Activated CD4-positive, alpha-beta T cell treated with anti-CD3 and anti-CD28 coated beads, Interleukin-2, amount 50 U/mL, for 16 hours (primary cell): ENCODE results near the gene TMEM272.

ENCODE experiments used
- DNase-seq: peaks from one replicate; pipeline ENCODE4 v3.0.0-alpha.2; 2020

Gene TMEM272, protein sequence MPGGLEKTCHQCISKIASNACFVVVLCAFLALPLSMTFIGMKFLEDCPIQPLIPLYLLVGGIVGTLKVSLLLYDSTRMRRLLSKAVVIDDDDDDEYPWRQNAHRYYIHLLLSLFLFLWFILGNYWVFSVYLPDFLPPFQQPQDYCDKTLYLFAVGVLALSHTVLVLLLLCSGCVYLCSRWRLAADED

GRCh38 chr13:51844862-51845573, at the start of gene TMEM272:
TMEM272 (minus strand) TSS chr13:51845177; CDS start chr13:51838530, 6,647 bp downstream.
- peak; percentile 53 for DNase-seq

DNA sequence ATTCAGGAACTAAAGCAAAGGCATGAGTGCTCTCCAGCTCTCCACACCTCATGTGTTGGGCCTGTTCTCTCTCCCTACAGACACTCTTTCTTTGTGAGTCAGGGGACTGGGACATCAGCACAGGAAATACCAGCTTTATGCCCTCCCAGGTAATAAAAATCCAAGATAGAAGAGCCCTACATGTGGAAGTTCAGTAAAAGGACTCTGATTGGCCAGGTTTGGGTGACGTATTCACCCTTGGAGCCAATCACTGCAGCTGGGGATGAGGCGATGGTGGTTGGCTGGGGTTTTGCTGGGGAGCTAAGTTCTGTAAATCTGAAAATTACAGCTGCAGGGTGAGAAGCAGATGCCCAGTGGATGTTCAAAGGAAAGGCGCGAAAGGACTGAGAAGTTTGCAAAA, 49.3 kb upstream of the TMEM272 start:
- DNase-seq = no peak

DNA sequence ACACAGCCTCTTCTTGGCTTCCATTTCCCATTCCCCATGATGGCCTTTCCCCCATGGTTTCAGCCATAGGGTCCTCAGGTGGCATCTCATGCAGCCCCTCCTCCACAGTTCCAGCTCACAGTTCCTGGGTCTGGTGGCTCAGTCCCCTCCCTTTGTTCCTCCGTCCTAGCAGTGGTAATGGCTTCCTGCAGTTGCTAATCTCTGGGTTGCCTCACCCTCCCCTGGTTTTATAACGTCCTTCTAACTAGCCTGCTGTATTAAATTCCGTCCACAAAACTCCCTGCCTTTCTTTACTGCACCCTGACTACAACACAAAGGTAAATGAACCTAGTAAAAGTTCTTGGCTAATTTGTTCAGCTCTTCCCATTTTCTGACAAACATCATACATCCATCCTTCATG, 47.7 kb upstream of the TMEM272 start:
- DNase-seq = no peak

- no peak for DNase-seq
These were observed 42.5 kb upstream of the TMEM272 start for GRCh38 chr13:51887468-51887867.

DNA sequence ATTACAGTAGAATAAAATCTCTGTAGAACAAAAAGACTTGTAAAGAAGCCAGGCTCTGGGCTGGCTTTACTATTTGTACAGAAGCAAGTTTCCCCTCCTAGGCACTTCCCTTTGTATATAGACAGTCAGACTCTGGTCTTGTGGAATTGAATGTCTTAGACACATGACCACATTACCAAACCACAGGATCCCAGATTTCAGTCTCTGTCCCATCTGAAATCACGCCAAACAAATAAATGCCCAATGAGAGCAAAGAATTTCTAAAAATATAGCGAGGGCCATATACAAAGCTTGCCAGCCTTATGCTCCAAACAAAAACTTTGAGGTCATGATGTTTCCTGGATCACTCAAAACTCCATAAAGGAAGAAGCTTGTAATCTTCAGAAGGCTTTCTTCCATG, 40.7 kb upstream of the TMEM272 start:
- DNase-seq = no peak

GRCh38 chr13:51883226-51883600, 38.2 kb upstream of the TMEM272 start:
- no peak for DNase-seq

DNA sequence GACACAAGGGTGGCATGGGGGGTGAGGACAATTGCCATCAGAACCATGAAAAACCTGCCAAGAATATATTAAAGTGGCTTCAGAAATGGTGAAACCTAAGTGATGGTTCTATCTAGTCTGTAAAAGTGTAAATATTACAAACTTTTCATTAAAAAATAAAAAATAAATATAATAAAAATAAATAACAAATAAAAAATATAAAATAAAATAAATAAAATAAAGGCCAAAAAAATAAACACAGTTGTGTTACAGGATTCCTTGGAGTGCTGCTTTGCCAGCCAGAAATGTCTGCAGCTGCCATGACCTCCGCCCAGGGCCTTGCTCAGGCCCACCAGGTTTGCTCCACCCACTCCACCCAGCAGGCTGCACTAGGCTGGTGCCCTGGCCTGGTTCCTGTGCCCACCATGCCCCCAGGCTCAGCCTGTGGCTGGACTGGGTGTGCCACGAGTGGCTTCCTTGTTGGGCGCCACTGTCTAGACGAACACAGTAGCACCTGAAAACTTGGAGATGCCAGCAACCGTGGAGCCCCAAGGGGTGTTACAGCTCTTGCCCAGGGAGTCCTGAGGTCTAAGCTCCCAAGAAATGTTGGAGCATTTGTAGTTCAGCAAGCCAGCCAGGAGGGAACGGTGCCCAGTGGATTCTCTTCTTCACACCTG, 37.7 kb upstream of the TMEM272 start:
- DNase-seq = no peak

DNA sequence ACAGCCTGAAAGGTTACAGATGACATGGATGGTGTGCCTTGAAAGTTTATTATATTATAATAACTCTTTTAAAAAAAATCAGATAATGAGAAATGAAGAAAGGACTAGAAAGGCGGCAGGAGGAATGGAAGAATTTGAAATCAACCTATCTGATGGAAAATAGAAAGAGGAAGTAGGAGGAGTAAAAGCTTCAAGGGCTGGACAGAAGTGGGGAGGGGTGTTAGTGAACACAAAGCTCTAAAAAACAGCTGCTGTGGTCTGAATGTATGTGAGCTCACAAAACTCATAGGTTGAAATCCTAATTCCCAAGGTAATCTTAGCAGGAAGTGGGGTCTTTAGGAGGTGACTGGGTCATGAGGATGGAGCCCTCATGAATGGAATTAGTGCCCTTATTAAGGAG, 36.3 kb upstream of the TMEM272 start:
- DNase-seq = no peak

DNA sequence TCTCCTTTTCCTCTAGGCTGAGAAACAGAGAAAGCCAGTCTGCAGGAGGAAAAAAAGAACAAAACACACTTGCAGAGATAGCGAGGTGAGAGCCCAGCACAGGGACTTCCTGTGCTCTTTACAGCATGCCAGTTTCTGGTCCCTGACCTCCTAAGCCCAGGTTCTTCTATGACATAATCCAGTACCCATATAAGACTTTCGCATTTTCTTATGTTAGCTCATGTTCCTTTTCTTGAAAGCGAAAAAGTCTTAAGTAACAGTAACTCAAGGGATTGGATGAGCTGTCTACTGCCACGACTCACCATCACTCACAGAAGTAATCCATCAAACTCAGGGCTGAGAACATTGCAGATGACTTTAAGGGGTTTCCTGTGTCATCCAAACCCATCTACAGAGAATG, 34.2 kb upstream of the TMEM272 start:
- no peak for DNase-seq

DNA sequence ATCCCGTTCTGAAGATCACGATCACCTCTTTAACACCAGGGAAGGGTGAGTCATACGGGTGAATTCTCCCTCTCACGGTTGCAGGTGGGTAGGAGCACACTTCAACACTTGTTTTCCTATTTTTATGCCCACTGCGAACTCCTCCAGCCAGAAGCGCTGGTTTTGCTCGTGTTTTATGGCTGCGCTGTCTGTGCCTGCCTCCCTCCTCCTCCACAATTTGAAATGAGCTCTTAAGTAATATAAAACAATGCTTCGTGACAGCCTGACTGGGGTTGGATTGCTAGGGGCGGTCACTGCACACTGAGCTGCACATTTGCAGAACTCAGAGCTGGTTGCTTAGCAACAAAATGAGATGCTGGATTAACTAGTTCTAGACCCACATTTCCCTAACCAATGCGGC, 29.7 kb upstream of the TMEM272 start:
- DNase-seq = no peak

- no peak for DNase-seq
These were observed 28.9 kb upstream of the TMEM272 start for GRCh38 chr13:51873837-51874236.

GRCh38 chr13:51873117-51873798, 28.3 kb upstream of the TMEM272 start:
- DNase-seq = no peak

DNA sequence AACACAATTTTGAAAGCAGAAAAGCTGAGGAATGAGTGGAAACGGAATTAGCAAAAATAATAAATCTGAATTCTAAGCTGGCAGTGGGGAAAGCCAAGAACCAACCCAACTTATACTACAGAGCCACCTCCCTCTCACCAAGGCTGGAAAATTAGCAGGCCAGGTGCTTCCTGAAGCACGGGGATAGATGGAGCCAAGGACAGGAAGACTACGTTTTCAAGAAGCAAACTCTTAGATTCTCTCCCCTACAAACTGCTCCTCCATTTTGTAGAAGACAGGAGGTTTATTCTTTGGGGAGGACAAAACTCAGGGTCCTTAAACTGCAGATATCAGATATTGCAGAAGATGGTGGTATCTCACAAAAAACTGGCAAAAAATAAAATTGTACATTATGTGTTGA, 25.6 kb upstream of the TMEM272 start:
- no peak for DNase-seq

GRCh38 chr13:51869916-51870315, 24.9 kb upstream of the TMEM272 start:
- DNase-seq = no peak

GRCh38 chr13:51867062-51867461, 22.1 kb upstream of the TMEM272 start:
- no peak for DNase-seq

- no peak for DNase-seq
These were observed 20.9 kb upstream of the TMEM272 start for GRCh38 chr13:51865838-51866237.

DNA sequence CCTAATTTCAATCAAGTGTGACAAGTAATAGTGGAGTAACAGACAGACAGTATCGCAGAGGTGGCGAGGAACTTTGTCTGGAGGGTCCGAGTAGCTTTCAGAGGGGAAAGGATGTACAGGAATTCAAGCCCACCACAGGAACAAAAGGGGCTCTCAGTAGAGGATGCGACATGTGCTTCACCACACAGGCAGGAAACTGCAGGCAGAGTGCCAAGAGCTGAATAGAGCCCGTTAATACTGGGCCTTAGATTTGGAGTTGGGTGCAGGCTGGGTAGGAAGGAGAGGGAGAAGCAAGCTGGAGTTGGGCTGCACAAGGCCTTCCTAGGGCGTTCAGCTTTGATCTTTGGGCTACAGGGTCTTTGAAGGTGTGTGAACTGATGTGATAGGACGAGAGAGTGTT, 18.0 kb upstream of the TMEM272 start:
- DNase-seq = no peak

- DNase-seq = peak; percentile 59
These were observed 16.8 kb upstream of the TMEM272 start, which contains the start of gene CCDC70 for GRCh38 chr13:51861723-51862300. CCDC70 (plus strand) TSS chr13:51861969; CDS start chr13:51865412, 3,443 bp downstream.

GRCh38 chr13:51858433-51859247, 13.7 kb upstream of the TMEM272 start:
- no peak for DNase-seq

DNA sequence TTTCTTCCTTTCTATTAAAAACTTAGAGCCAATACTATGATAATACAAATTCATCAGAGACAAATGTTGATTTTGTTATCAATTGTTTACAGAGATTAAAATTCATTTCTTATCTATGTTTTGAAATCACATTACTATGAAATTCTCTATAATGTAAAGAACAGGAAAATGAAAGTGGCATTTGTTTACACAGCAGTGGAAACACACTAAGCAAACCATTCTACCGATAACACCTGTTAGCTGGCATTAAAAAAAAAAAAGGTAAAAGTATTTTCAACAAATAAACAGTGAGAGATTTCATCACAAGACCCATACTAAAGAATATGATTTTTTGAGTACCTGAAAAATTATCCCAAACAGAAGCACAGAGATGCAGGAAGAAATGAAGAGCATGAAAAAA, 12.0 kb upstream of the TMEM272 start:
- DNase-seq = no peak

DNA sequence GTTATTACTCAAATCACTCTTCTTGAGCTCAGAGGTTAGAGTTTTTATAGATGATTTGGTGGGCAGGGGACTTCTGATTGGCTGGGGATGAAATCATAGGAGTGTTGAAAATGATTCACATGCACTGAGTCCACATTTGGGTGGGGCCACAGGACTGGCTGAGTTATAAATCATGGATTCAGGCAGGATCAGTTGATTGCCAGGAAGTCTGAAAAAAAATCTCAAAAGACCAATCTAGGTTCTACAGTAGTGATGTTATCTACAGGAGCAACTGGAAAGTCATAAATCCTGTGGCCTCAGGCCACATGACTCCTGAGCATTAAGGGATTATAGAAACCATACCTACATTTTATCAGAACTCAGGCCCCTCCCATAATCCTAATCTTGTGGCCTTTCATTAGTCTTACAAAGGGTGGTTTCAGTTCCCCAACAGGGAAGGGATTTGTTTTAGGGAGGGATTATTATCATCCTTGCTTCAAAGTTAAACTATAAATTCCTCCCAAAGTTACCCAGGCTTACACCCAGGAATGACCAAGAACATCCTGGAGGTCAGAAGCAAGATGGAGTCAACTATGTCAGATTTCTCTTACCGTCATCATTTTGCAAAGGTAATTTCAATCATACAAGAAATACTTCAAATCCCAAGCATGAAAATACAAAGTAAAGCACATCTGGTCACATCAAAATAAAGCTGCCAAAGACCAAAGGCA, 11.2 kb upstream of the TMEM272 start:
- no peak for DNase-seq
